K562 (cell line): Measurements from ENCODE around the gene DAPK3. TPM values are rescaled to one million over a fixed set of nuclear protein-coding genes. Genes with fewer than 3 reads are reported as not detected.

Source experiments
- ATF7 ChIP-seq: fragments of 450-650 bp; IDR thresholded peaks from 2 replicates; pipeline ENCODE4 v1.7.1; 2014; ENCODE audit warnings: mild to moderate bottlenecking, moderate library complexity
- EHMT2 ChIP-seq: fragments of 450-650 bp; IDR thresholded peaks from 2 replicates; pipeline ENCODE4 v1.6.1; 2018; ENCODE audit warnings: antibody characterized with exemption
- ETV6 ChIP-seq, 3 experiments: fragments of 150-350 bp in 1 of 3; sonication (generic) in 1 of 3; formaldehyde crosslinking in 1 of 3; IDR thresholded peaks; 2 replicates each; pipeline versions ENCODE4 v1.6.1 to v1.8.0; 2014 to 2022; ENCODE audit warnings: borderline replicate concordance in 2 of 3, low read depth in 2 of 3, antibody characterized with exemption in 1 of 3, low read length in 1 of 3, mild to moderate bottlenecking in 1 of 3, missing genetic modification reagents in 1 of 3
- FOXJ2 ChIP-seq: fragments of 200-800 bp; sonication (Bioruptor generic); IDR thresholded peaks from 2 replicates; pipeline ENCODE4 v1.6.1; 2016; ENCODE audit warnings: missing genetic modification characterization, missing compliant biosample characterization
- ILF3 ChIP-seq: fragments of 450-650 bp; IDR thresholded peaks from 2 replicates; pipeline ENCODE4 v1.6.1; 2018; ENCODE audit warnings: antibody characterized with exemption, mild to moderate bottlenecking, moderate library complexity, borderline replicate concordance
- POLR2G ChIP-seq: fragments of 200-400 bp; formaldehyde crosslinking; IDR thresholded peaks from 2 replicates; pipeline ENCODE4 v1.6.1; 2017; ENCODE audit warnings: low read depth, mild to moderate bottlenecking, antibody characterized with exemption, low read length, moderate library complexity
- RBFOX2 ChIP-seq: fragments of 200-400 bp; formaldehyde crosslinking; IDR thresholded peaks from 2 replicates; pipeline ENCODE4 v1.6.1; 2017; ENCODE audit warnings: low read depth, mild to moderate bottlenecking, low read length, moderate library complexity
- RBM39 ChIP-seq: fragments of 200-400 bp; formaldehyde crosslinking; optimal IDR thresholded peaks from 2 replicates; pipeline ENCODE3; 2018; ENCODE audit warnings: low read depth, low read length
- SMC3 ChIP-seq: conservative IDR thresholded peaks from 2 replicates; pipeline ENCODE4 v1.6.1; 2011; ENCODE audit warnings: low read depth, low read length, improper control_type of control experiment; ENCODE audit not compliant: insufficient read depth
- SPI1 ChIP-seq: IDR thresholded peaks from 2 replicates; pipeline ENCODE4 v1.6.1; 2011; ENCODE audit warnings: low read depth, low read length, control low read depth, borderline replicate concordance
- SUPT5H ChIP-seq: fragments of 450-650 bp; IDR thresholded peaks from 2 replicates; pipeline ENCODE4 v1.6.1; 2016
- TCF7L2 ChIP-seq: fragments of 150-350 bp; IDR thresholded peaks from 2 replicates; pipeline ENCODE4 v1.6.1; 2016; ENCODE audit warnings: low read depth, mild to moderate bottlenecking, low read length, moderate library complexity
- ZNF165 ChIP-seq: fragments of 250-450 bp; sonication (Bioruptor Pico); IDR thresholded peaks from 2 replicates; pipeline ENCODE4 v1.4.0; 2020; ENCODE audit warnings: borderline replicate concordance
- polyA plus RNA-seq, 8 experiments: library from polyadenylated mRNA; depleted of rRNA in 4 of 8; stranded (reverse) in 5 of 8; unstranded in 3 of 8; fragments of >200 nt; fragmentation: Nextera tagmentation in 2 of 8; fragmentation: Illumina TruSeq in 1 of 8; extraction: Ambion mirVana in 2 of 8; extraction: Trizol in 1 of 8; gene quantifications; 2 replicates each; pipeline versions ENCODE4 v1.2.1 to v1.2.3, GENCODE V29; 2011 to 2014; ENCODE audit warnings: inconsistent platforms in 1 of 8, missing spikeins in 1 of 8
- total RNA-seq, 7 experiments: library from RNA; depleted of rRNA in 6 of 7; stranded (reverse); fragments of >200 nt in 6 of 7; fragmentation: Illumina TruSeq in 2 of 7; extraction: Trizol in 2 of 7; gene quantifications; 2 replicates each; pipeline versions ENCODE4 v1.2.1 to v1.2.3, GENCODE V29; 2011 to 2021; ENCODE audit warnings: low replicate concordance in 1 of 7
- TF ChIP-seq, protein P1 (sequence below): fragments of 450-650 bp; IDR thresholded peaks from 2 replicates; pipeline ENCODE4 v1.6.1; 2016; ENCODE audit warnings: borderline replicate concordance
- TF ChIP-seq, protein P2 (sequence below): fragments of 450-650 bp; IDR thresholded peaks from 2 replicates; pipeline ENCODE4 v1.6.1; 2014; ENCODE audit warnings: low read depth, mild to moderate bottlenecking, moderate library complexity, borderline replicate concordance
- TF ChIP-seq, protein P3 (sequence below), 2 experiments: IDR thresholded peaks; 2 replicates each; pipeline ENCODE4 v1.6.1; 2011; ENCODE audit warnings: borderline replicate concordance in 1 of 2, control low read depth in 1 of 2, low read depth in 1 of 2, low read length in 1 of 2, mild to moderate bottlenecking in 1 of 2, mixed read lengths in 1 of 2, moderate library complexity in 1 of 2; ENCODE audit not compliant: insufficient read depth in 1 of 2, insufficient read length in 1 of 2, poor library complexity in 1 of 2, severe bottlenecking in 1 of 2; ENCODE audit errors: extremely low read depth in 1 of 2
- TF ChIP-seq, protein P4 (sequence below): sonication (generic); formaldehyde crosslinking; IDR thresholded peaks from 2 replicates; pipeline ENCODE4 v1.8.1; 2023; ENCODE audit warnings: mild to moderate bottlenecking, missing genetic modification reagents
- TF ChIP-seq, protein P5 (sequence below): sonication (generic); formaldehyde crosslinking; IDR thresholded peaks from 2 replicates; pipeline ENCODE4 v1.8.0; 2022; ENCODE audit warnings: missing genetic modification reagents, mild to moderate bottlenecking, borderline replicate concordance

The DAPK3 gene
- total and polyA plus RNA-seq, 9 of the 15 experiments (the other 6 are each of a cell fraction or from before 2014, with no cell fraction given): 0.14 to 63.4 (median 25.0) TPM

DNA sequence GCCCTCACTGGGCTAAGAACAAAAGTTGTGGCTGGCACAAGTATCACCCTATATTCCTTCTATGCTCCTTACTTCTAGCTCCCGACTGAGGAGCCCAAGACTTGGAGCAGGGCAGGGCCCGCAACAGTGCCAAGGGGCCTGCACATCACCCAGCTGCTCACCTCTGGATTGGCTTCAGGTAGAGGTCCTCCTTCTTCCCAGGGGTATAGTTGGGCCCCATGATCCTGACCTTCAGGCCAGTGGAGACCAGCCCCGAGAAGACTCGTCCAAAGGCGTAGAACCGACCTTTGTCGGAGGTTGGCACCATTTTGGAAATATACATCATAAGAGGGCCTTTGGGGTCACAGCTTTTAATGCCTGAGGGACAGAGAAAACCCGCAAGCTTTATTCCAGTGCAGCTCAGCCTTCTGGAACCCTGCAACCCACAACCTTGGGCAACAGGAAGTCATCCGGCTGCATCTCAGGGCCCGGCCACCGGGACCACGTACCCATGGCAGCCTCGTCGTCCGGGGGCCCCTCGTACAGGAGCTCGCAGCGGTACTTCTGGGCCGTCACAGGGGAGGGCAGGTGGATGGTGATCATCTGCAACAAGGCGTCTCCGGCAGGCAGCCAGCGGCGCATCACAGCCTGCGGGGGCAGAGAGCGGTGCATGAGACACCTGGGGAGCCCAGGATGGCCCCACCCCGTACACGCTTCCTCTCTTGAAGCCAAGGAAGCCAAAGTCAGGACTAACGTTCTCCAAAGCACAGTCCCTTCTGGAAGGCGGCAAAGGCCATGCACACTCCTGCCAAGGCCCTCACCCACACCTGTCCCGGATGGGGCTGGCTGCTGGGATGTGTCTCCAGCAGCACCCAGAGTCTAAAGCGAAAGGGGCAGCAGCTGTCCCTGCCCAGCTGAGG lies 9.7 kb upstream of the DAPK3 start (continued):
- TF ChIP-seq, protein P1, sequence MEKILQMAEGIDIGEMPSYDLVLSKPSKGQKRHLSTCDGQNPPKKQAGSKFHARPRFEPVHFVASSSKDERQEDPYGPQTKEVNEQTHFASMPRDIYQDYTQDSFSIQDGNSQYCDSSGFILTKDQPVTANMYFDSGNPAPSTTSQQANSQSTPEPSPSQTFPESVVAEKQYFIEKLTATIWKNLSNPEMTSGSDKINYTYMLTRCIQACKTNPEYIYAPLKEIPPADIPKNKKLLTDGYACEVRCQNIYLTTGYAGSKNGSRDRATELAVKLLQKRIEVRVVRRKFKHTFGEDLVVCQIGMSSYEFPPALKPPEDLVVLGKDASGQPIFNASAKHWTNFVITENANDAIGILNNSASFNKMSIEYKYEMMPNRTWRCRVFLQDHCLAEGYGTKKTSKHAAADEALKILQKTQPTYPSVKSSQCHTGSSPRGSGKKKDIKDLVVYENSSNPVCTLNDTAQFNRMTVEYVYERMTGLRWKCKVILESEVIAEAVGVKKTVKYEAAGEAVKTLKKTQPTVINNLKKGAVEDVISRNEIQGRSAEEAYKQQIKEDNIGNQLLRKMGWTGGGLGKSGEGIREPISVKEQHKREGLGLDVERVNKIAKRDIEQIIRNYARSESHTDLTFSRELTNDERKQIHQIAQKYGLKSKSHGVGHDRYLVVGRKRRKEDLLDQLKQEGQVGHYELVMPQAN: no peak
- TF ChIP-seq EHMT2 (no peak), RBFOX2 (peak; percentile 67), TCF7L2 (no peak), ILF3 (no peak), POLR2G (0 out of 2 replicates have a peak, but pooled peaks have one; percentile 49), ZNF165 (CRISPR knock-in tag) (no peak), ATF7 (no peak), ETV6 (IDR thresholded peaks at IDR 0.05; ENCODE audit: borderline replicate concordance in 1 of 2, low read depth in 2 of 2, low read length in 1 of 2) (no peak), ETV6 (CRISPR knock-in tag; IDR thresholded peaks at IDR 0.05; ENCODE audit: borderline replicate concordance) (0 out of 2 replicates have a peak, but pooled peaks have one; percentile 20), RBM39 (no peak), SMC3 (no peak), SUPT5H (peak; percentile 13), SPI1 (no peak), FOXJ2 (tag) (no peak)
- TF ChIP-seq, protein P2, sequence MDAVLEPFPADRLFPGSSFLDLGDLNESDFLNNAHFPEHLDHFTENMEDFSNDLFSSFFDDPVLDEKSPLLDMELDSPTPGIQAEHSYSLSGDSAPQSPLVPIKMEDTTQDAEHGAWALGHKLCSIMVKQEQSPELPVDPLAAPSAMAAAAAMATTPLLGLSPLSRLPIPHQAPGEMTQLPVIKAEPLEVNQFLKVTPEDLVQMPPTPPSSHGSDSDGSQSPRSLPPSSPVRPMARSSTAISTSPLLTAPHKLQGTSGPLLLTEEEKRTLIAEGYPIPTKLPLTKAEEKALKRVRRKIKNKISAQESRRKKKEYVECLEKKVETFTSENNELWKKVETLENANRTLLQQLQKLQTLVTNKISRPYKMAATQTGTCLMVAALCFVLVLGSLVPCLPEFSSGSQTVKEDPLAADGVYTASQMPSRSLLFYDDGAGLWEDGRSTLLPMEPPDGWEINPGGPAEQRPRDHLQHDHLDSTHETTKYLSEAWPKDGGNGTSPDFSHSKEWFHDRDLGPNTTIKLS: no peak
- TF ChIP-seq, protein P3, sequence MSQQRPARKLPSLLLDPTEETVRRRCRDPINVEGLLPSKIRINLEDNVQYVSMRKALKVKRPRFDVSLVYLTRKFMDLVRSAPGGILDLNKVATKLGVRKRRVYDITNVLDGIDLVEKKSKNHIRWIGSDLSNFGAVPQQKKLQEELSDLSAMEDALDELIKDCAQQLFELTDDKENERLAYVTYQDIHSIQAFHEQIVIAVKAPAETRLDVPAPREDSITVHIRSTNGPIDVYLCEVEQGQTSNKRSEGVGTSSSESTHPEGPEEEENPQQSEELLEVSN (IDR thresholded peaks at IDR 0.05; ENCODE audit: borderline replicate concordance in 1 of 2, extremely low read depth in 1 of 2, insufficient read depth in 1 of 2, insufficient read length in 1 of 2, low read depth in 1 of 2, low read length in 1 of 2, poor library complexity in 1 of 2, severe bottlenecking in 1 of 2): no peak
- TF ChIP-seq, protein P4, sequence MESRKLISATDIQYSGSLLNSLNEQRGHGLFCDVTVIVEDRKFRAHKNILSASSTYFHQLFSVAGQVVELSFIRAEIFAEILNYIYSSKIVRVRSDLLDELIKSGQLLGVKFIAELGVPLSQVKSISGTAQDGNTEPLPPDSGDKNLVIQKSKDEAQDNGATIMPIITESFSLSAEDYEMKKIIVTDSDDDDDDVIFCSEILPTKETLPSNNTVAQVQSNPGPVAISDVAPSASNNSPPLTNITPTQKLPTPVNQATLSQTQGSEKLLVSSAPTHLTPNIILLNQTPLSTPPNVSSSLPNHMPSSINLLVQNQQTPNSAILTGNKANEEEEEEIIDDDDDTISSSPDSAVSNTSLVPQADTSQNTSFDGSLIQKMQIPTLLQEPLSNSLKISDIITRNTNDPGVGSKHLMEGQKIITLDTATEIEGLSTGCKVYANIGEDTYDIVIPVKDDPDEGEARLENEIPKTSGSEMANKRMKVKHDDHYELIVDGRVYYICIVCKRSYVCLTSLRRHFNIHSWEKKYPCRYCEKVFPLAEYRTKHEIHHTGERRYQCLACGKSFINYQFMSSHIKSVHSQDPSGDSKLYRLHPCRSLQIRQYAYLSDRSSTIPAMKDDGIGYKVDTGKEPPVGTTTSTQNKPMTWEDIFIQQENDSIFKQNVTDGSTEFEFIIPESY: peak; percentile 43; the same call in 1 of the 2 replicates
- TF ChIP-seq, protein P5, sequence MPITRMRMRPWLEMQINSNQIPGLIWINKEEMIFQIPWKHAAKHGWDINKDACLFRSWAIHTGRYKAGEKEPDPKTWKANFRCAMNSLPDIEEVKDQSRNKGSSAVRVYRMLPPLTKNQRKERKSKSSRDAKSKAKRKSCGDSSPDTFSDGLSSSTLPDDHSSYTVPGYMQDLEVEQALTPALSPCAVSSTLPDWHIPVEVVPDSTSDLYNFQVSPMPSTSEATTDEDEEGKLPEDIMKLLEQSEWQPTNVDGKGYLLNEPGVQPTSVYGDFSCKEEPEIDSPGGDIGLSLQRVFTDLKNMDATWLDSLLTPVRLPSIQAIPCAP (CRISPR knock-in tag): 0 out of 2 replicates have a peak, but pooled peaks have one; percentile 15
